ENCODE data around the gene SRL.
"Not testable (repeated sequence)": the region's sequence is repeated elsewhere in the genome, so short reads cannot be mapped to it uniquely, and the experiment has no call there.

The SRL gene

DNA sequence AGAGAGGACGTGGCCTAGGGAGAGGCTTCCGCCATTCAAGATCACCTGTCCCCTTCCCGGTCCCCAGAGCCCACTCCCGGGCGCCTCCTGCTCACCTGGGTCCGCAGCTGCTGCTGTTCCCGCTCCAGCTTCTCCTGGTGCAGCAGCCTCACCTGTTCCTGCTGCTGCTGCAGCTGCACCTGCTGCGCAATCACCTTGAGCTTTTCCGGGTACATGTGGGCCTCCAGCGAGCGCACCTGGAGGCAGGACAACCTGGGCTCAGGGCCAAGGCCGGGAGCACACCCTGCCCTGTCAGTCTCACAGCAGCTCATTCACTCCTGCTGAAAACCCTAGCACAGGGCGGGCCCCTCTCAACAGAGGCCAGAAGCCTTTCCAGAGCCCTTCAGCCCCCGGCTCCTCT lies 18.5 kb upstream of the SRL start:
- no peak for DNase-seq

DNA sequence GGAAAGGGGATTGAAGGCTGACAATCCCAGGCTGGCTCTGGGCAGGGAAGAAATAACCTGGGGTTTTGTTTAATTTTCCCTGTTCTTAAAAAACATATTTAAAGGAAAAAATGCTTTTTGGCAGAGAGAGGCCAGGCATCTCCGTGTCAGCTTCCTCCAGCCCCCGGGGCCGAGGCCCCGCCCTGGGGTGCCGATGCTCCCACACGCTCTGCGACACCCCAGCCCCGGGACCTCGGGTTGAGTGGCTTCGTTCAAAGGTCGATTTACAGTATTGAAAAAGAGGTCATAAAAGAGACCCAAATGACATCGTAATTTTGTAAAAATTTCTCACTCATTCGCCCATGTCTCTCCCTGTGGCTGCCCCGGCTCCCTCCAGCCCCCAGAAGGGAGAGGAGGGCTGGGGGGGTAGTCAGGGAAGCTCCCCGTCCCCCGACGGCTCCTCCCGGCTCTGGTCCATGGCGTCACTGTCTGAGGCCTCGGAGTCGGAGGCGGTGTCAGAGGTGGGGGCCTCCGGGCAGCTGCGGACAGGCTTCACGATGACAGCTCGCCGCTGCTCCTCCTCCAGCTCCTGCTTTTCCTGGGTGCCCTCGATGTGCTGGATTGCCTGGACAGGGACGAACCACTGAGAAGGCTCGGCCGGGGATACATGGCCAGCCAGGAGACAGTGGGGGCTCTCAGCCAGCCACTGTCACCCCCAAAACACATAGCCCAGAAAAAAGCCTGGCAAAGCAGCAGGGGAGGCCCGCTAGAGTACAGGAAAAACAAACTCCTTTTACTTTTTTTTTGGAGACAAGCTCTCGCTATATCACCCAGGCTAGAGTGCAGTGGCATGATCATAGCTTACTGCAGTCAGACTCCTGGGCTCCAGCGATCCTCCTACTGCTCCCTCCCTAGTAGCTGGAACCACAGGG lies 16.0 kb upstream of the SRL start:
- DNase-seq = no peak

- DNase-seq = peak; percentile 100
Measured at GRCh38 chr16:4253394-4254150, 11.7 kb upstream of the SRL start.

GRCh38 chr16:4253012-4253393 lies 11.1 kb upstream of the SRL start:
- DNase-seq = not testable (repeated sequence)

DNA sequence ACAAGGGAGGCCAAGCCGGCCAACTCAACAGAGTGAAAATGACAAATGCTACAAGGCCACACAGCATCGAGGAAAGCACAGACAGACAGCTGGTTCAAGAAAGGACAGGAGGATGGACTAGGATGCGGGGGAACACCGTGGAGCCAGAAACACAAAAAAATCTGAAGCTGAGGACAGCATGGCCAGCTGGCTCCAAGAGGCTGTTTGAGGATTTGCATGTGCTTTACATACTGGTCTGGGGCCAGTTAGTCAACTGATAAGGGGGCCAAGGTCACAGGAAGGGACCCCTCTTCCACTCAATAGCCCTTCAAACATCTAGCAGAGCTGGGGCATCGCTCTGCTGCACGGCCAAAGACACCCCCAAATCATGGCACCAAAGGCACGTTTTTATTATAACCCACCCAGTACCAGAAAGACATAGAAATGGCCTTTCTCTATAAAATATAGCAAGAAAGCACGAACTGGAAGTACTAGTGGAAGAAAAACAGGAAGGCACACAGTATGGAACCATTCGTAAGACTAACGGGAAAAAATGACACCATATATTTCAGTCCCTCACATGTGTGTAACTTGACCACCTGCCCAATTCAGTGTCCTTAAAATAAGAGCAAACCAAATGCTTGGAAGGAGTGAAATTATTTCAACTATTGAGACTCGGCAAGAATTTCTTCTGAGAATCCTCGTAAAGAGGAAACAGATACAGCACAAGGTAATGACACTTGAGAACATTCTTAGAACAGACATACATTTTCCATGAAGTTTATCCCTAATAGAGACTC lies 7.8 kb upstream of the SRL start:
- DNase-seq = no peak

GRCh38 chr16:4247460-4247784 lies 5.5 kb upstream of the SRL start:
- DNase-seq = no peak

DNA sequence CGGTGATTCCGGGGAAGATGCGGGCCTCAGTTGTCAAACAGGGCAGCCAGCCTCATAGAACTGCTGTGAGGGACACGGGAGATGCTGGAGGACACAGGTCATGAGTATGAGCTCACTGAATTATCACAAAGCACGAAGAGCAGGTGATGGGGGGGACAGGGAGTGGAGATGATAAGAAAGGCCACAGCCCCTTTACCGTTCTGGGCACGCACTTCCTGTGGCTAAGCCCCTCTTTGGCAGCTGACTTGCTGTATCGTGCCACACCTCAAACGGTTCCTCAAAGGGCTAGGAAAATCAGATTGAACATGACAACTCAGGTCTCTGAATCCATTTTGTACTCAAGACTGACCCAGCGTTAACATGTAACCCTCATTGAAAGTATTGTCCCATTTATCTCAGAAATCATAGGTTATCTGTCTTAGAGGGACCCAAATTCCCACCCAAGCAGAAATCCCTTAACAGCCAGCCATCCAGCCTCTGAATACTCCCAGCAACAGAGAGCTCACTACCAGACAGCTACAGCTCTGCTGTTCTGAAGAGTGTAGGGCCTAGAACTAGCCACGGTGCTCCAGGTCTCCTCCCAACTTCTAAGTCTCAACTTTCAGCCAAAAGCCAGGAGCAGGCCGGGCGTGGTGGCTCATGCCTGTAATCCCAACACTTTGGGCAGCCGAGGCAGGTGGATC lies 5.0 kb upstream of the SRL start:
- no peak for DNase-seq

DNA sequence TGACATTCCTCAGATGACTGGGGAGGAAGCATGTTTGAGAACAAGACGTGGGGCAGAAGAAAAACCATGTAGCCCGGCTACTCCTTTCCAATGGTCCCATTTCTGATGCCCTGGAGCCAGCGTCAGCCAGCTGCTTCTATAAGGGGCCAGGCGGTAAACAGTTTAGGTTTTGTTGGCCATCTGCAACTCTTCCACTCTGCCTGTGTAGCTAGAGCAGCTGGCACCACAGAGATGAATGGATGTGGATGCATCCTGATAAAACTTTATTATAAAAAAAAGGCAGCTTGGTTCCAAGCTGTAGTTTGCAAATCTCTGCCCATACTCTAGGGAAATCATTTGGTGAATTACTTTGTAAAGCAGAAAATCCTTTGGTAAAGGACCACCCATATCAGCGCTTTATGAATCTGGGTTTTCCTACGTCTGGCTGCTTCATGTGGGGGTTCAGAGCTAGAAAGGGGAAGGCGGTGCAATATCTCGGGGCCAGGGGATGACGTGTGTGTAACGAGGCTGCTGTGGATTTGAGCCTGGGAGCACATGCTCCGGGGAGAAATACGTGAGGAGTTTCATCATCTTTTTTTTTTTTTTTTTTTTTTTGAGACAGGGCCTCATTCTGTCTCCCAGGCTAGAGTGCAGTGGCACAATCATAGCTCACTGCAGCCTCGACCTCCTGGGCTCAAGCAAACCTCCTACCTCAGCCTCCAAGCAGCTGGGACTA lies 3.4 kb upstream of the SRL start:
- no peak for DNase-seq

GRCh38 chr16:4244254-4245076 lies 2.6 kb upstream of the SRL start:
- DNase-seq = no peak

DNA sequence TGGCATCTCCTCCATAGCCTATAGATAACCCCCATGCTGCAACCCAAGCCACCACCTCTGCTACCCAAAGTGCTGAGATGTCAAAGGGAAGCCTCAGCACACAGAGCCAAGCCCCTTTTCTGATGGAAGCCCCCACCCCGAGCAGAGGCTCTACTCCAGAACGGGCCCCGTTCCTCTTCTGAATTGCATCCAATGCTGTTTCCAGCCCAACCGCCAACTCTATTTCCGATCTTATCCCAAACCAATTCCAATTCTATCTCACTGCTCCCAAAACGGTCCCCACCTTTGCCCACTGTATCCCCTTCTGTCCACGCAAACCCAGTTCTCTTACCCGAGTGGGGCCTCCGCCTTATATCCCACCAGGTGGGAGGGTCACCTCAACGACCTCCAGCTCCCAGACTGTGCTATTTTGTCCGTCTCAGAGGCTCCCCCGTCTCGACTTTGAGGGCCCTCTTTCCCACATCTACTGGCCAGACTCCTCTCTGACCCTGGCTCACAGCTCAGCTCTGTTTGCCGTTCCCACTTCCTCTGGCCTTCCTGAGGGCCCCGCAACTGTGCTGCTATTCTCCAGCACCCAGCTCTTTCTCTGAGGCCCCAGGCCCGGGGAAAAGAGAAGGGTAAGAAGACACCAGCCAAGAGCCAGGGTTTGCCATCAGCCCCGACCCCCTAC lies 487 bp downstream of the SRL start:
- no peak for DNase-seq

- no peak for DNase-seq
Measured at GRCh38 chr16:4240624-4241023, 1.3 kb downstream of the SRL start.

DNA sequence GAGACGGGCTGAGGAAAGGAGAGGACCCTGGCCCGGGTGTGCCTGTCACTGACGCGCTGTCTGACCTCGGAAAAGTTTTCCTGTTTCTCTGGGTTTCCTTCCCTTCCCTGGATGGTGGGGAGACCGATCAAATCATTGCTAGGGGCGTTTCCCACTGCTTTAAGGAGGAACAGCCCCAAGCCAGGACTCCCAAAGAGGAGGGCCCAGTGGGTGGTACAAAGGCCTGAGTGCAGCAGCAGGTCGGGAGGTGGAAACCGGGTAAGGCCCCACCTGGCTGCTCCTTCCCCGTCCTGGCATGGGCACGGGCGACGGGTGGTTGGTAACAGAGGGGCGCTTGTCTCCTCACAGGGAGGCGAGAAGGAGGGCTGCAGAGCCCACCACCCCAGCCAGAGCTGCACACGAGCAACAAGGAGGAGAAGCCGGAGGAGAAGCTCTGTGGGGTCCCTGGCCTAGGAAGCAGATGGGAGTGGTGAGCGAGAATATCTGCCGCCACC lies 2.2 kb downstream of the SRL start:
- no peak for DNase-seq

- DNase-seq = no peak
Measured at GRCh38 chr16:4239020-4239419, 2.9 kb downstream of the SRL start.

DNA sequence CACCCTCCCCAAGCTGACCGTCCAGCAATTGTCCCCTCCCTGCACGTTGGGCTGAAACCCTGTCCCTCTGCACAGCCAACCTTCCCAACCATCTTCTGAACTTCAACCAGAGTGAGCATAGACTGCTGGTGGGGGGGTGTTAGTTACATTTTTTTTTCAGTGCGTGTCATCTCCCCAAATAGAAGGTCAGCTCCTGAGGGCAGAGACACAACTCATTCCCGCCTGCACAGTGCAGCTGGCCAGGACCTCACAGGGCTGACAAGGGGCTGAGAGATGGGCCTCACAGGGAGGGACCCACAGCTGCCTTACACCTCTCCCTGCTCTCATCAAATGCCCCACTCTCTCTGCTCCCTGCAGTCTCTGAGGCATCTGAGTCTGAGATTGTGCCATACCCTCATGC lies 8.4 kb downstream of the SRL start:
- DNase-seq = no peak

- DNase-seq = no peak
Measured at GRCh38 chr16:4232541-4233386, 9.1 kb downstream of the SRL start.

- no peak for DNase-seq
Measured at GRCh38 chr16:4231886-4232285, 10.0 kb downstream of the SRL start.

DNA sequence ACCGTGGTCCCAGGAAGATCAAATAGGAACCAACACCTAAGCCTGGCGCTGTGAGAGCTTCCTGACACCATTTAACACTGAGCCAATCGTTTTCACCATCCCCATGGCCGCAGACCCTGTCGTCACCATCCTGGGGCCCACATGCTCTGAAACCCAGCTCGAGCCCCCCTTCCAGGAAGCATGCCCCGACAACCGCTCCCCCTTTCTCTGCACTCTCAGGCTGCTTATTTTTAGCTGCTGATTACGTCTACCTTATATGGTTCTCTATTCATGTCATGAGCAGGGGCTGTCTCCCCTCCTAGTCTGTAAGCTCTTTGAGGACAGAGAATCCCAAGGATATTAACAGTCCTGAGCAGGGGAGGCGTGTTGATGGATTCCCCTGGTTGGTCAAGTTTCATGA lies 10.5 kb downstream of the SRL start:
- DNase-seq = no peak

DNA sequence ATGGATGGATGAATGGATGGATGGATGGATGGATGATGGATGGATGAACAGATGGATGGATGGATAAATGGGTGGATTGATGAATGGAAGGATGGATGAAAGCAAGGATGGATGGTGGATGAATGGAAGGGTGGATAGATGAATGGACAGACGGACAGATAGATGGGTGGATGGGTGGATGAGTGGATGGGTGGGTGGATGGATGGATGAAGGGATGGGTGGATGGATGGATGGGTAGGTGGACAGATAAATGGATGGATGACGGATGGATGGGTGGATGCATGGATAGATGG lies 14.9 kb downstream of the SRL start:
- no peak for DNase-seq

DNA sequence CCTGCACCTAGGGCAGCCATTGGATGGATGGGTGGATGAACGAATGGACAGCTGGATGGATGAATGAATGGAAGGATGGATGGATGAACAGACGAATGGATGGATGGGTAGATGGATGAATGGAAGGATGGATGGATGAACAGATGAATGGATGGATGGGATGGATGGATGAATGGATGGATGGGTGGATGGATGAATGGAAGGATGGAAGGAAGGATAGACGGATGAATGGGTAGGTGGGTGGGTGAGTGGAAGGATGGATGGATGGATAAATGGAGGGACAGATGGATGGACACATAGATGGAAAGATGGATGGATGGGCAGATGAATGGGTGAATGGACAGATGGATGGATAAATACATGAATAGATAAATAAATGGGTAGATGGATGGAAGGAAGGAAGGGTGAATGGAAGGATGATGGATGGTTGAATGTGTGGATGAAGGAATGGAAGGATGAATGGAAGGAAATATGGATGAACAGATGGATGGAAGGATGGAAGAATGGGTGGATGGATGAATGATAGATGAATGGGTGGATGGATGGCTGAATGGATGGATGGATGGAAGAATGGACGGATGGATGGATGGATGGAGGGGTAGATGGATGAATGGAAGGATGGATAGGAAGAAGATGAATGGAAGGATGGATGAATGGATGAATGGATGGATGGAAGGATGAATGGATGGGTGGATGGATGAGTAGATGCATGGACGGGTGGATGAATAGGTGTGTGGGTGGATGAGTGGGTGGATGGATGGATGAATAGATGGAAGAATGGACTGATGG lies 15.4 kb downstream of the SRL start:
- no peak for DNase-seq
